GM18526 (cell line): ENCODE measurements around the gene HSP90AA1.

Experiments used
- POLR2A ChIP-seq: IDR thresholded peaks from 3 replicates; pipeline ENCODE4 v1.6.1; 2011; ENCODE audit not compliant: insufficient read length; ENCODE audit errors: extremely low read depth

Gene HSP90AA1

DNA sequence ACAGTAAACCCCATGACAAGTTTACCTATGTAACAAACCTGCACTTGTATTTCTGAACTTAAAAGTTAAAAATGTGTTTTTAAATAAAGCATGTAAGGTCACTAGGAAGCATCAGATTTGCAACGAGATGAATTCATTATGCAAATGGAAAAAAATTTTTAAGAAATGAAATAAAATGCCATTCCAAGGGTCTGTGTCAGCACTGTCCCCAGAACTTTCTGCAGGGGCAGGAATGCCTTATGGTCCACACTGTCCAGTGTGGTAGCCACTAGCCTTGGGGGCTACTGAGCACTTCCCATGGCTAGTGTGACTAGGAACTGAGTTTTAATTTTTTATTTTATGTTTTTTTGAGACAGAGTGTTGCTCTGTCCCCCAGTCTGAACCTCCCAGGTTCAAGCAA lies 49.2 kb downstream of the HSP90AA1 start:
- no peak for TF ChIP-seq POLR2A

DNA sequence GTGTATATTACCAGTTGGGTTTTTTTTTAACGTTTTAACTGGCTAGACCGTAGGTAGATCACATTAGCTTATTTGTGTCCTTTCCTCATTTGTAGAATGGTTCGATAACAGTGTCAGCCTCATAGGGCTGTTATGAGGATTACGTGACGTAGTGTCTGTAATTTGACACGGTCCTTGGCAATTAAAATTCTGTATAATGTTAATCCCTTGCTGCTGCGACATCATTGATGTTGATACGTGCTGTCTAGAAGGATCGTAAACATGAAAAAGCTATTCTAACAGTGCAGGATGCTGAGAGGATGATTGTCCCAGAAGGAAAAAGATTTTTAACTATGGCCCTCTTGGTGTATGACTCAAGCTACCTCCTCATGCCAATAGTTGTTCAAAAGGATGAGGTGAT lies 50.9 kb downstream of the HSP90AA1 start:
- no peak for TF ChIP-seq POLR2A

DNA sequence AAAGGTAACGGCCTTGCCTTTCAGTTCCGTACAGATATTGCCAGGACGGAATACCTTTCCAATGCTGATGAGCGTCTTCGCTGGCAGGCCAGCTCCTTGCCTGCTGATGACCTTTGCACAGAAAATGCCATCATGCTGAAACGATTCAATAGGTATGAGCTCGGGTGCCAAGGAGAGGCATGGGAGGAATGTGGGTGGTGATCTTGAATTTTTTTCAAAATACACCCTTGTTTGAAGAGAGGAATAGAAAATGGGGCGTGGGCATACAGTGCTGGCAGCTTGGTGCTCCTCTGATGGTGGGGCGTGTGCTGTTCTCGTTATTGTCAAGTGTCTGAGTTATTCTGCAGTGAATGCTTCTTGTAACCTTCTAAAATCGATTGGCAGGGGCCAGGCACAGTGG lies 52.5 kb downstream of the HSP90AA1 start:
- no peak for TF ChIP-seq POLR2A

DNA sequence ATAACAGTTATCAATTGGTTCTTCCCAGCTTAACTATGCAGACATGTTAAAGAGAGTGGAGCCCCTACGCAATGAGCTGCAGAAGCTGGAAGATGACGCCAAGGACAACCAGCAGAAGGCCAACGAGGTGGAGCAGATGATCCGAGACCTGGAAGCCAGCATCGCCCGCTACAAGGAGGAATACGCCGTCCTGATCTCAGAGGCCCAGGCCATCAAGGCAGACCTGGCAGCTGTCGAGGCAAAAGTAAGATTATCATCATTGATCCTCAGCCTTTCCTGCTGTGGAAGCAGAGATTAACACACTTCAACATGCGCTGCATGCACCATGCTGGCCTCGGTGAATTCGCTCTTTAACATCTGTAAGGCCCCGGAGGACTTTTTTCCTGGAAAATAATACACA lies 53.6 kb downstream of the HSP90AA1 start:
- no peak for TF ChIP-seq POLR2A
